GM21723 (cell line): ENCODE measurements around the gene RAPGEF6.
A peak's percentile ranks its signal among the peaks of the same experiment; 100 is the strongest.

Experiments
- ATAC-seq: cut with Tn5 transposase; IDR thresholded peaks from one replicate; pipeline ENCODE4 v1.9.1; 2021; ENCODE audit warnings: mild to moderate bottlenecking, moderate library complexity; ENCODE audit not compliant: unreplicated experiment

RAPGEF6 gene

DNA sequence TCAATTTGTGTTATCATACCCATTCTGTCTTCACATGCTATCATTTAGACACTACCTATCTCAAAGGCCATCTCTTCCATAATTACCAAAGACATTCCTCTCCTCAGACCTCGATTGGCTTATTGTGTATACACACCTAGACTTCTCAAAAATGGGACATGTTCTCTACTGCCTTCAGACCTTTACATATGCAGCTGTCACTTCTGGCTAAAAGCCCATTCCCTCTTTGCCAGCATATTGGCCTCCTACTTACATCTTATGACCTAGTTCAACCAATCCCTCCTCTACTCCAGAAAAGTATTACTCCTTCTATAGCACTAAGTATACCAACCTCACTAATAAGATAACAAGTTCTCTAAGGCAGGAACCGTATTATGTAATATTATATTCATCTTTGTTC is 84.4 kb downstream of the RAPGEF6 start:
- ATAC-seq, result no peak

GRCh38 chr5:131548176-131548575 is 86.9 kb downstream of the RAPGEF6 start:
- ATAC-seq, result no peak

- no peak for ATAC-seq
Measured at GRCh38 chr5:131545845-131546244, 89.2 kb downstream of the RAPGEF6 start.

DNA sequence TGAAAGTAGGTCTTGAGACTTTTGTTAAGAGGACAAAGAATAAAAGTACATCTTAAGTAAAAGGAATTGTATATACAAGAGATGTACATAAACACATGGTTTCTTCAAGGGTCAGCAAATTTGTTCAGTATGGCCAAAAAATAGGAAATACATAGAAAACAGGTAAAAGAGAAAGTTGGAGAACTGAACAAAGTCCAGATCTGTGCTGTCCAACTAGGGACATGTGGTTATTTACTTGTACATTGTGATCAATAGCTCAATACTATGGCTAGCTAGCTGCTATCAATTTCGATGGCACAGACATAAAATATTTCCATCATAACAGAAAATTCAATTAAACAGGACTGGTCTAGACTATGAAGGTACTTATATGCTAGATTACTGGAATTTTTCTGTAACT is 92.3 kb downstream of the RAPGEF6 start:
- no peak for ATAC-seq

GRCh38 chr5:131541762-131542161 is 93.3 kb downstream of the RAPGEF6 start:
- ATAC-seq, result no peak

DNA sequence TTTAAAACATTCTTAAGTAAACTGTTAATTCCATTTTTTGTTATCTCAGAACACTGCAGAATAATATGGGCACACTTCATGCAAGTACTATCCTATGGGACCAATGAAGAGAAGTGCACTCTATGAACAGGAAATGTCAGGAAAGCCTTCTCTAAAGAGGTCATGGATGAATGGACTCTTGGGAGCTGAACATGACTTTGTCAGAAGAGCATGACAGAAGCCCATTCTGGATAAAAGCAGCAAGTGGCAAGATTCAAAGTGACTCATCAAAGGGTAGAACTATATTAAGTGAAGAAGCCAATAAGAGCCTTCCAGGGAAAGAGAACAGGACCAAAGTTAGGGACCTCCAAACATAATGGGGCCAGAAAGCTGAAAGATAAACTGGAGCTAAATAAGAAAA is 94.0 kb downstream of the RAPGEF6 start:
- no peak for ATAC-seq

DNA sequence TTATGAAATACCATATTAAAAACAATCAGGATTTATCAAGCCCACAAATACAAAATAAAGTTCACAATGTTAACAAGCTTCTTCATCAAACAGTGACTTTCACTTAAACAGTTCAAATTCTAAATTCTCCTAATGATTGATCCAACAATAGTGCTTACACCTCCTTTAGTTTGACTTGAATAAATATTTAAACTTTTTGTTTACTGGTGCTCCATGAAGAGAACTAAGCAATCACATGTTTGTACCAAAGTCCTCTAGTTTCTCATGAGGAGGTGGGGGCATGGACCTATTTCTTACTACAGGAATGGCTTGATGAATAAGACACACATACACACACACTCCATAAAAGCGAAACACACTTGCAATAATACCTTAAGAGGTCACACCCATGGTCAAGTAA is 95.8 kb downstream of the RAPGEF6 start:
- ATAC-seq, result no peak

GRCh38 chr5:131538177-131538593 is 96.8 kb downstream of the RAPGEF6 start:
- no peak for ATAC-seq

GRCh38 chr5:131536850-131537448 is 98.1 kb downstream of the RAPGEF6 start:
- ATAC-seq, result peak; percentile 12

DNA sequence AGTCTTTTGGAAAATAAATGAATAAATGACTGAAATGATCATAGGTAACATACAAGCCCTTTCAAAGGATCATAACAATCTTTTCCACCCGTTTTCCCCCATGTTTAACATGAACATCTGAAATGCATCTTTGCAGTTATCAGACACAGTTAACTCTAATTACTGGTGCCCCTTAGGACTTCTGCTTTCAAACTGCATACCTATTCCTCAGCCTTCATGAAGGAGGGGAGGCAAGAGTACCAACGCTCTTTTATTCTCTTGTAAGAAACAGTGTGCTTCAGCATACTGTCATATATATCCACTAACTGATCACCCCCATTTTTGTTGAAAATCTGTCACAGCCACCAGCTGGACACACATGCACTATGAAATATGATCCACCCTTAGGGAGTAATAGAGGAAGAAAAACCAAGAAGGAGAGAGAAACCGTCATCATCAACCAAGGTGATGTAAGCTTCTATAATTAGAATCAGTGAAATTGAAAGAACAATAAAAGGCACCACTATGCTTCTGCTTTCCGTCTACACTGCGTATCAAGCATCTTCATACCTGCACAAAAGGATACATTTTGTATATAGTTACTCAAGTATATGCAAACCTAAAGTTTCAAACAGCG is 98.7 kb downstream of the RAPGEF6 start:
- peak; percentile 96 for ATAC-seq

DNA sequence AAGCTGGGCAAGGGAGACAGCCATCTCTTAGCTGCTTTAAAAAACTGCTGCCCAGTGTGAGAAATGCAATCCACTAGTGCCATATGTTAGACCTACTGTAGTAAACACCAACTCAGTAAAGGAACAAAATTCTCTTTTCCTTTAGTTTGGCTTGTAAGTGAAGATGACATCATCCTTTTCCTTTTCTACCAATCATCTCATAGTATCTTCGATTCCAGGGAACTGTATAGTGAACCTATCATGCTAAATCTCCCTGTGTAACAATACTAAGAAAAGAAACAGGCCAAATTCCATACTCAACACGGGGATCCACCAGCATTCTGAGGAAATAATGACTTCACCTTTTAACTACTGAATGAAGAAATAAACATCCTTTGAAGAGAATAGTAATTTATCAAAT is 100.1 kb downstream of the RAPGEF6 start:
- no peak for ATAC-seq

DNA sequence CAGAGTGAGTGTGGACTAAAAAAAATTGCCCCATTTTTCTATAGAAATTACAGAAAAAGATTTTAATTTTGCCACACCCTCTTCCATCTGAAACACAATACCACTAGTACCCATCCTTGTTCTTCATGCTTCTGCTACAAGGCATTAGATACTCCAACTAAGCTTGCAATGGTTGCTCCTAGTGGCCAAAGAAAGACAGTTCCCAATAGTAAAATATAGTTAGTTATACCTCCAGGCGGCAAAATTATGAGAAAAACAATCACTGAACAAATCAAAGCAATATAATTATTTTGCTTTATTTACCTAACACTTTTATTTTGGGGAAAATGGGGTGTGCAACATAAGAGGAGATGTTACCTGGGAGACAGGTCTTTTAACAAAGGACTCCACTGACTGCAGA is 101.2 kb downstream of the RAPGEF6 start:
- ATAC-seq, result no peak

GRCh38 chr5:131532031-131532640 is 102.9 kb downstream of the RAPGEF6 start:
- no peak for ATAC-seq

GRCh38 chr5:131530706-131531331 is 104.2 kb downstream of the RAPGEF6 start:
- ATAC-seq, result no peak

DNA sequence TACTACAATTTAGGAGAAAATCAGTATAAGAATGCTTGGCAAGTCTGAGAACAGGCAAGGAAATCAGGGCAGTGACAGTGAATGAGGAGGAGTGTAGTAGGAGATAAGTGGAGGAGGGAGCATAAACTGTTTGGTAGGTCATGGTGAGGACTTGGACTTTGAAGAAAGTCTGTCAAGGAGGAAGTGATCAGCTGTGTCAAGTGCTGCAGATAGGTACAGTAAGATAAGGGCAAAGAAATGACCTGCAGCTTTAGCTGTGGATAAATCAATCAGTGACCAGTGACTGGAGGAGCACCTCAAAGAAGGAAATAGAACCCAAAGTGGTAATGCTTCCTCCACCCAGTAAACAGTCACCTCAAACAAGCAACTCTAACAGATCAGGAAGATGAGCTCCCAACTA is 106.3 kb downstream of the RAPGEF6 start:
- no peak for ATAC-seq

- no peak for ATAC-seq
Measured at GRCh38 chr5:131525805-131526204, 109.2 kb downstream of the RAPGEF6 start.

DNA sequence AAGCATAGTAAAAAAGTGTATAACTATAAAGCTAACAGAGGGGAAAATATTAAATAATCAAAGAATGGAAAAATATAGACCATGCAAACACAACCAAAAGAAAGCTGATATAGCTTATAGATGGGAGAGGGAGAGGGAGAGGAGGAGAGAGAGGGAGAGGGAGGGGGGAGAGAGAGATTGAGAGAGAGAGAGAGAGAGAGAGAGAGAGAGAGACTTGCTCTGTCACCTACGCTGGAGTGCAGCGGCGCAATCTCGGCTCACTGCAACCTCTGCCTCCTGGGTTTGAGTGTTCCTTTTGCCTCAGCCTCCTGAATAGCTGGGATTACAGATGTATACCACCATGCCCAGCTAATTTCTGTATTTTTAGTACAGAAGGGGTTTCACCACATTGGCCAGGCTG is 110.6 kb downstream of the RAPGEF6 start:
- no peak for ATAC-seq

DNA sequence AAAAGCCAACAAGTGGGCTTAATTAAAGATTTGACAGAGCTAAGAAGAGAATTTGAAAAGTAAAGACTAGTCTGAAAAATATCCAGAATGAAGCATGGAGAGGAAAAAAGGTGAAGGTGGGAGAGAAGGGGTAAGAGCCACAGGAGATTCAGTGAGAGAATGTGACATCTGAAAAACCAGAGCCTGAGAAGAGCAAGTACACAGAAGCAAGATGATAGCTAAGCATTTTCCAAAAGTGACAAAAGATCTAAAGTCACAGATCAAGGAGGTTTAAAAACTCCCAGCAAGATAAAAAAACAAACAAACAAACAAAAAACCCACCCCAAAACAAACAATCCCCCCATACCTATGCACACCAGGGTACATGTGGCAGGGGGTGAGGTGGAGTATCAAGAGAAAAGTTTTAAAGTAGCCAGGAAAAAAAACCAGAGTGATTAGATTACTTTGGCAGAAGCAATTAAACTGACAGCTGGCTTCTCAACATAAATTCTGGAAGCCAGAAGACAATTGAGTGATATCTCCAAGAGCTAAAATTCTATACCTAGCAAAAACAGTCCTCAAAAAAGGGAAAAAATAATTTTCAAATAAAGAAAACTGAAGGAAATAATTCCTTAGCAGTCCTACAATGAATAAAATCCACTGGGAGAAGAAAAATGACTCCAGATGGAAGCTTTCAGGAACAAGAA is 111.4 kb downstream of the RAPGEF6 start:
- no peak for ATAC-seq

GRCh38 chr5:131521252-131521651 is 113.8 kb downstream of the RAPGEF6 start:
- ATAC-seq, result no peak

GRCh38 chr5:131515348-131515747 is 119.7 kb downstream of the RAPGEF6 start:
- ATAC-seq, result no peak
